SK-N-MC (cell line): Measurements from ENCODE around the gene PCNX4.

ENCODE experiments used
- EZH2 ChIP-seq: fragments of 200-600 bp; sonication (generic); IDR thresholded peaks from one replicate; pipeline ENCODE4 v1.6.1; 2017; ENCODE audit warnings: antibody characterized with exemption
- FOXP2 ChIP-seq: optimal IDR thresholded peaks from 2 replicates; pipeline ENCODE3; 2011; ENCODE audit warnings: mild to moderate bottlenecking, moderate library complexity; ENCODE audit not compliant: insufficient read depth; ENCODE audit errors: extremely low read length, control extremely low read depth
- POLR2AphosphoS5 ChIP-seq: IDR thresholded peaks from 2 replicates; pipeline ENCODE4 v1.6.1; 2012; ENCODE audit warnings: mild to moderate bottlenecking, low read depth, low read length, borderline replicate concordance

- no peak for TF ChIP-seq EZH2
- TF ChIP-seq POLR2AphosphoS5 = no peak
- TF ChIP-seq FOXP2 = no peak
Observed at GRCh38 chr14:60107477-60107876, 15.8 kb downstream of the PCNX4 start.
